ENCODE measurements around the gene RNASET2. TPM values are rescaled to one million over a fixed set of nuclear protein-coding genes. Genes with fewer than 3 reads are reported as not detected.

RNASET2 gene
- total and polyA plus RNA-seq, 2 of the 13 experiments (the other 11 are each of a cell fraction or from before 2014, with no cell fraction given), result 44.6 to 597 TPM

DNA sequence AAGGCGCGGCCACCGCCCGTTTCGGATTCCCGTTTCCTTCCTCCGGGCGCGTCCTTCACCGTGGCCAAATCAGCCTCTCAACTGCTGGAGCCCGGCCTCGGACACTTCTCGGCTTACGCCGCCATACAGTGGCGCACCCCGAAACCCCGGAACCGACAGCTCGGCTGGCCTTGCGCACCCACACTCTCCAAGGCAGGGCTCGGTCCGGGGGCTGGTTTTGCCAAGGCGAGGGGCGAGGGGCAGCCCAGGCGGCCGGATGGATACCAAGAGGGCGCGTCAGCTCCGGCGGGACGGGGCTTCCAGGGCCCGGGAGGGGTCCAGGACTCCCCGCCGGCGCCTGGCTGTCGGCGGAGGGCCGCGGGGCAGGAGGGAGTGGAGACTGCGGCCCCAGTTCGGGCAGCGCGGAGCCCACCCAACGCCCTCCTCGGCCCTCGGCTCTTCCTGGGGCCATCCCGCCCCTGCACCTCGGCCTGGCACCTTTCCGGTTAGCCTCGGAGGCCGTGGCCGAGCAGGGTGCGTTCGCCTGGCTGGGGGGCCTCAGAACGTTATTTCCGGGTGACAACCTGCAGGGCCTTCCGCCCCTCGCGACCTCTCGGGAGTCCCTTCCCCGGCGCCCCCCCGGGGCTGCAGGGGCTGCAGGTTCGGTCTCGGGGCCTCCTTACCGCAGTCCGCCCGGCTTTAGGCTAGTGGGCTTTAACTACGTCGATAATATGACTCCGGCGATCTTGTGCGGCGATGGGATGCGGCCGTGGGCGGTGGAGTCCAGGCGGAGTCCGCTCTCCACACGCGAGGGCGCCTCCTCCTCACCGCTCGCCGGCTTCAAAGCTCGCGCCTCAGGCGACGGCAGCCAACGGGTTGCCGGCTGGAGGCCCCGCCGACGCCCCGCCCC, 42.1 kb upstream of the RNASET2 start (continued):
- TF ChIP-seq, protein P1, sequence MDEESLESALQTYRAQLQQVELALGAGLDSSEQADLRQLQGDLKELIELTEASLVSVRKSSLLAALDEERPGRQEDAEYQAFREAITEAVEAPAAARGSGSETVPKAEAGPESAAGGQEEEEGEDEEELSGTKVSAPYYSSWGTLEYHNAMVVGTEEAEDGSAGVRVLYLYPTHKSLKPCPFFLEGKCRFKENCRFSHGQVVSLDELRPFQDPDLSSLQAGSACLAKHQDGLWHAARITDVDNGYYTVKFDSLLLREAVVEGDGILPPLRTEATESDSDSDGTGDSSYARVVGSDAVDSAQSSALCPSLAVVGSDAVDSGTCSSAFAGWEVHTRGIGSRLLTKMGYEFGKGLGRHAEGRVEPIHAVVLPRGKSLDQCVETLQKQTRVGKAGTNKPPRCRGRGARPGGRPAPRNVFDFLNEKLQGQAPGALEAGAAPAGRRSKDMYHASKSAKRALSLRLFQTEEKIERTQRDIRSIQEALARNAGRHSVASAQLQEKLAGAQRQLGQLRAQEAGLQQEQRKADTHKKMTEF (CRISPR knock-in tag; IDR thresholded peaks at IDR 0.05), result no peak
- TF ChIP-seq, protein P2, sequence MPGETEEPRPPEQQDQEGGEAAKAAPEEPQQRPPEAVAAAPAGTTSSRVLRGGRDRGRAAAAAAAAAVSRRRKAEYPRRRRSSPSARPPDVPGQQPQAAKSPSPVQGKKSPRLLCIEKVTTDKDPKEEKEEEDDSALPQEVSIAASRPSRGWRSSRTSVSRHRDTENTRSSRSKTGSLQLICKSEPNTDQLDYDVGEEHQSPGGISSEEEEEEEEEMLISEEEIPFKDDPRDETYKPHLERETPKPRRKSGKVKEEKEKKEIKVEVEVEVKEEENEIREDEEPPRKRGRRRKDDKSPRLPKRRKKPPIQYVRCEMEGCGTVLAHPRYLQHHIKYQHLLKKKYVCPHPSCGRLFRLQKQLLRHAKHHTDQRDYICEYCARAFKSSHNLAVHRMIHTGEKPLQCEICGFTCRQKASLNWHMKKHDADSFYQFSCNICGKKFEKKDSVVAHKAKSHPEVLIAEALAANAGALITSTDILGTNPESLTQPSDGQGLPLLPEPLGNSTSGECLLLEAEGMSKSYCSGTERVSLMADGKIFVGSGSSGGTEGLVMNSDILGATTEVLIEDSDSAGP (CRISPR knock-in tag; IDR thresholded peaks at IDR 0.05; ENCODE audit: borderline replicate concordance), result no peak
- TF ChIP-seq ZNF10 (CRISPR knock-in tag; IDR thresholded peaks at IDR 0.05; ENCODE audit: borderline replicate concordance, low read depth) (no peak), ZNF619 (CRISPR knock-in tag; IDR thresholded peaks at IDR 0.05) (no peak), ZNF446 (CRISPR knock-in tag; IDR thresholded peaks at IDR 0.05) (0 out of 2 replicates have a peak, but pooled peaks have one; percentile 61), ZNF776 (CRISPR knock-in tag; IDR thresholded peaks at IDR 0.05) (no peak; the same call in 1 of the 2 replicates), ZNF441 (CRISPR knock-in tag; IDR thresholded peaks at IDR 0.05; ENCODE audit: borderline replicate concordance) (peak; percentile 28; the same call in 1 of the 2 replicates), SMAD9 (CRISPR knock-in tag; IDR thresholded peaks at IDR 0.05) (no peak), FOXO4 (CRISPR knock-in tag; conservative IDR thresholded peaks at IDR 0.05) (peak; percentile 96), SP4 (CRISPR knock-in tag; IDR thresholded peaks at IDR 0.05) (no peak), ZNF138 (CRISPR knock-in tag; IDR thresholded peaks at IDR 0.05; ENCODE audit: low read depth) (no peak), ZNF737 (CRISPR knock-in tag; IDR thresholded peaks at IDR 0.05; ENCODE audit: borderline replicate concordance) (no peak), ZNF317 (CRISPR knock-in tag; IDR thresholded peaks at IDR 0.05) (no peak), HDAC6 (IDR thresholded peaks at IDR 0.05; ENCODE audit: low read depth, low read length) (no peak), ZNF256 (CRISPR knock-in tag; conservative IDR thresholded peaks at IDR 0.05) (0 out of 2 replicates have a peak, but pooled peaks have one; percentile 56), ZFP37 (CRISPR knock-in tag; IDR thresholded peaks at IDR 0.05; ENCODE audit: borderline replicate concordance) (0 out of 2 replicates have a peak, but pooled peaks have one; percentile 12), ZNF430 (CRISPR knock-in tag; IDR thresholded peaks at IDR 0.05) (peak; percentile 5; the same call in 1 of the 2 replicates), STAG1 (CRISPR knock-in tag; IDR thresholded peaks at IDR 0.05) (peak; percentile 31; the same call in 1 of the 2 replicates), TAF15 (IDR thresholded peaks at IDR 0.05; ENCODE audit: low read depth, low read length, poor library complexity, severe bottlenecking) (peak; percentile 7), SMAD1 (CRISPR knock-in tag; IDR thresholded peaks at IDR 0.05; ENCODE audit: borderline replicate concordance, low read depth) (no peak)
- TF ChIP-seq, protein P3, sequence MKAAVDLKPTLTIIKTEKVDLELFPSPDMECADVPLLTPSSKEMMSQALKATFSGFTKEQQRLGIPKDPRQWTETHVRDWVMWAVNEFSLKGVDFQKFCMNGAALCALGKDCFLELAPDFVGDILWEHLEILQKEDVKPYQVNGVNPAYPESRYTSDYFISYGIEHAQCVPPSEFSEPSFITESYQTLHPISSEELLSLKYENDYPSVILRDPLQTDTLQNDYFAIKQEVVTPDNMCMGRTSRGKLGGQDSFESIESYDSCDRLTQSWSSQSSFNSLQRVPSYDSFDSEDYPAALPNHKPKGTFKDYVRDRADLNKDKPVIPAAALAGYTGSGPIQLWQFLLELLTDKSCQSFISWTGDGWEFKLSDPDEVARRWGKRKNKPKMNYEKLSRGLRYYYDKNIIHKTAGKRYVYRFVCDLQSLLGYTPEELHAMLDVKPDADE (CRISPR knock-in tag; IDR thresholded peaks at IDR 0.05), result 0 out of 2 replicates have a peak, but pooled peaks have one; percentile 37

Measured in HepG2 (cell line).